ENCODE results near the gene PCBP3.

PCBP3 gene

DNA sequence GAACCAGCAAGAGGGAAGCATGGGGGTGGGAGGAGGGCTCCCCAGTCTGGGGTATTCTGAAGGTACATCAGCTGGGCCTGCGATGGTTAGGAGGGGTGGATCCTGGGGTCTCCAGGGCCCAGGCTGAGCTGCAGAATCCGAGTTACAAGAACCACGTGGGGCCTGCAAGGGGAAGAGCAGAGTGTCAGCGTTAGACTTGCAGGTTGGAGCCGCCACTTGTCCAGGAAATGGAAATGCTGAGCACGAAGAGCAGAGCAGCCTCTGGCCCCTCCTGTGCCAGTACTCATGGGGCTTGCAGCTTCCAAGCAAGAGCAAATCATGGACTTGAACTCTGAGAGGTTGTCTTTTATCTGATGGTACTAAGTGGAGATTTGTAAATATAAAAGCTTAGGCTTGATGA is 290.6 kb downstream of the PCBP3 start:
- Histone ChIP-seq H3K27ac (no peak overlapping the region), H4K20me1 (ENCODE audit: insufficient read depth) (no peaks in the 10 kb centered on the region), H3K4me1 (ENCODE audit: low read depth, poor library complexity, severe bottlenecking) (no peaks in the 10 kb centered on the region), H3K4me3 (IDR thresholded peaks at IDR 0.05; ENCODE audit: insufficient read depth, low read depth, low read length) (no peak overlapping the region), H2AFZ (ENCODE audit: low read depth) (no peak overlapping the region), H3K27me3 (ENCODE audit: insufficient read depth, low read depth) (peaks cover 47% of the 10 kb centered on the region), H3K36me3 (ENCODE audit: insufficient read depth) (no peaks in the 10 kb centered on the region), H3K79me2 (ENCODE audit: insufficient read depth, low read depth) (no peaks in the 10 kb centered on the region), H3K9ac (no peak overlapping the region), H3K4me2 (no peak overlapping the region)
- TF ChIP-seq, protein P1, sequence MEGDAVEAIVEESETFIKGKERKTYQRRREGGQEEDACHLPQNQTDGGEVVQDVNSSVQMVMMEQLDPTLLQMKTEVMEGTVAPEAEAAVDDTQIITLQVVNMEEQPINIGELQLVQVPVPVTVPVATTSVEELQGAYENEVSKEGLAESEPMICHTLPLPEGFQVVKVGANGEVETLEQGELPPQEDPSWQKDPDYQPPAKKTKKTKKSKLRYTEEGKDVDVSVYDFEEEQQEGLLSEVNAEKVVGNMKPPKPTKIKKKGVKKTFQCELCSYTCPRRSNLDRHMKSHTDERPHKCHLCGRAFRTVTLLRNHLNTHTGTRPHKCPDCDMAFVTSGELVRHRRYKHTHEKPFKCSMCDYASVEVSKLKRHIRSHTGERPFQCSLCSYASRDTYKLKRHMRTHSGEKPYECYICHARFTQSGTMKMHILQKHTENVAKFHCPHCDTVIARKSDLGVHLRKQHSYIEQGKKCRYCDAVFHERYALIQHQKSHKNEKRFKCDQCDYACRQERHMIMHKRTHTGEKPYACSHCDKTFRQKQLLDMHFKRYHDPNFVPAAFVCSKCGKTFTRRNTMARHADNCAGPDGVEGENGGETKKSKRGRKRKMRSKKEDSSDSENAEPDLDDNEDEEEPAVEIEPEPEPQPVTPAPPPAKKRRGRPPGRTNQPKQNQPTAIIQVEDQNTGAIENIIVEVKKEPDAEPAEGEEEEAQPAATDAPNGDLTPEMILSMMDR (conservative IDR thresholded peaks at IDR 0.05; ENCODE audit: low read depth, low read length) = no peak

DNA sequence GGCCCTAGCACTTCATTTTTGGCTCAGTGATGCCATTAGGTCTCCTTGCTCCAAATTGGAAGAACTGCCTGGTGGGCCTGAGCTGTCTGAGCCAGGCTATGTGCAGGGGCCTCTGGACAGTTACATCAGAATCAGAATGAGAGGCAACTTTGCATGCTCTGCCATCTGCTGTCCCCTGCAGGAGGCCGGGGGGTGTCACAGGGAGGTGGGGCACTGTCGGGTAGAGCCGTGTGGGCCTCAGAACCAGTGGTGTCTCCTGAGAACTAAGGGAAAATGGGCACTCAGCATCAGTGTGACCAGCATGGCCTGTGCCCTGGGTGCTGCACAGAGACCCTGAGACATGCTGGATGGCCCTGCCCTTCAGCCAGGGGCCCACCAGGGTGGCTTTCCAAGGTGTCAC is 291.0 kb downstream of the PCBP3 start:
- no peaks in the 10 kb centered on the region for H4K20me1 ChIP-seq (ENCODE audit: insufficient read depth)
- H2AFZ ChIP-seq (ENCODE audit: low read depth) = no peak overlapping the region
- no peak overlapping the region for H3K4me3 ChIP-seq (IDR thresholded peaks at IDR 0.05; ENCODE audit: insufficient read depth, low read depth, low read length)
- TF ChIP-seq, protein P1 (conservative IDR thresholded peaks at IDR 0.05; ENCODE audit: low read depth, low read length) = no peak
- no peak overlapping the region for H3K27ac ChIP-seq
- no peaks in the 10 kb centered on the region for H3K4me1 ChIP-seq (ENCODE audit: low read depth, poor library complexity, severe bottlenecking)
- no peak overlapping the region for H3K9ac ChIP-seq
- H3K79me2 ChIP-seq (ENCODE audit: insufficient read depth, low read depth) = no peaks in the 10 kb centered on the region
- no peaks in the 10 kb centered on the region for H3K36me3 ChIP-seq (ENCODE audit: insufficient read depth)
- no peak overlapping the region for H3K4me2 ChIP-seq
- H3K27me3 ChIP-seq (ENCODE audit: insufficient read depth, low read depth) = peaks cover 49% of the 10 kb centered on the region

DNA sequence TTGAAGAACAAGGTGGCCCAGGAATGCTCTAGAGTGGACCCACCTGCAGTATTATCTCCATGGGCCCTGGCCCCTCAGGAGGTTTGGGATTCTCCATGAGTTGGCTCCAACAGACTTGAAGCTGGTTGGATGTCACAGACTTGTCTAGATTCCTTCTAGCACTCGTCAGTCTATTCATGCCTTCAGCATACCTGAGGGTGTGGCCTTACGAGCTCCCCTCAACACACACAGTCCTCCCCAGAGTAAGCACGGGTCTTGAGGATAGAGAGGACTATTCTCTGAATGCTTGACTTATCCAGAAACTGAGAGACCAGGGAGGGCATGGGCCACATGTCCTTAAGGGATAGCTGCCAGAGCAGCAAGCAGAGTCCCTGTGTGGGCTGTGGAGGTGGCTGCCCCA is 292.1 kb downstream of the PCBP3 start:
- TF ChIP-seq, protein P1 (conservative IDR thresholded peaks at IDR 0.05; ENCODE audit: low read depth, low read length) = no peak

DNA sequence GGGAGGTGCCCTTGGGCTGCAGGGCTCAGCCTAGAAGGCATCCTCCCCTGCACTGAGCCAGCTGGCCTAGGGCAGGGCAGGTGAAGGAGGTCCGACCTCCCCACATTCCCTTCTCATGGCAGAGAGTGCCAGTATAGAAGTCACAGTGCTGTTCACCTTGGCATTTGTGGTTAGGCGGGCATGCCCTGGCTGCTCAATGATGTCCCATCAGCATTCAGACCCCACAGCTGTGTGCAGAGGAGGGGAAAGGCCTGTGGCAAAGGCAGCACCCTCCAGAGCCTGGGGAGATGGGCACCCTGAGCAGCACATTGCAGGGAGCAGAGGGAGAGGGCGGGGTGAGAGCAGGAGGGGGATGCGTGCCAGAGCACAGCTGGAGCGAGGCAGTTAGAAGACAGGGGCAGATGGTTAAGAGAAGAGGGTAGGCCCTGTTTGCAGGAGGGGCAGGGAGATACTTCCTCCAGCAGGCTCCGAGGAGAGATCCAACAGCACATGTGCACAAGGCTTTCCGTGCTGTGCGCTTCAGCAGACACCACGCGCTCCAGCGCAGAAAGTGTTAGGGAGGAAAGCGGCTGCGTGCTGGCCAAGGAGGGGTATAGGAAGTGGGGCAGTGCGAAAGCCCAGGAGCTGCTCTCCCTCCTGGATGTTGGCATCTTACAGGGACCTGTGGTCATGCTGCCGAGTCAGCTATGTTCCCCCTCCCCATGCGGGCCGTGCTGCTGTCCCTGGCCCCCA is 294.4 kb downstream of the PCBP3 start:
- Histone ChIP-seq H3K27me3 (ENCODE audit: insufficient read depth, low read depth) (peaks cover 40% of the 10 kb centered on the region; the same call in 1 of the 2 replicates), H3K4me2 (no peak overlapping the region), H3K9ac (no peak overlapping the region), H4K20me1 (ENCODE audit: insufficient read depth) (no peaks in the 10 kb centered on the region), H3K27ac (no peak overlapping the region), H3K79me2 (ENCODE audit: insufficient read depth, low read depth) (no peaks in the 10 kb centered on the region), H2AFZ (ENCODE audit: low read depth) (no peak overlapping the region), H3K4me3 (IDR thresholded peaks at IDR 0.05; ENCODE audit: insufficient read depth, low read depth, low read length) (no peak overlapping the region), H3K36me3 (ENCODE audit: insufficient read depth) (no peaks in the 10 kb centered on the region), H3K4me1 (ENCODE audit: low read depth, poor library complexity, severe bottlenecking) (no peaks in the 10 kb centered on the region)
- TF ChIP-seq, protein P1 (conservative IDR thresholded peaks at IDR 0.05; ENCODE audit: low read depth, low read length) = no peak

More for the DNA sequence above, 292.1 kb downstream of the PCBP3 start:
- H3K36me3 ChIP-seq (ENCODE audit: insufficient read depth) = no peaks in the 10 kb centered on the region
- H2AFZ ChIP-seq (ENCODE audit: low read depth) = no peak overlapping the region
- no peaks in the 10 kb centered on the region for H3K4me1 ChIP-seq (ENCODE audit: low read depth, poor library complexity, severe bottlenecking)
- no peaks in the 10 kb centered on the region for H3K79me2 ChIP-seq (ENCODE audit: insufficient read depth, low read depth)
- H3K27ac ChIP-seq = no peak overlapping the region
- H3K27me3 ChIP-seq (ENCODE audit: insufficient read depth, low read depth) = peaks cover 49% of the 10 kb centered on the region
- H4K20me1 ChIP-seq (ENCODE audit: insufficient read depth) = no peaks in the 10 kb centered on the region
- no peak overlapping the region for H3K9ac ChIP-seq
- H3K4me3 ChIP-seq (IDR thresholded peaks at IDR 0.05; ENCODE audit: insufficient read depth, low read depth, low read length) = no peak overlapping the region
- H3K4me2 ChIP-seq = no peak overlapping the region
